ELF-1 (cell line): Measurements from ENCODE around the gene LRRIQ4.

Source experiments
- DNase-seq: peaks from one replicate; pipeline ENCODE4 v3.0.0-alpha.2; 2016; ENCODE audit warnings: low read depth, low spot score

The LRRIQ4 gene

DNA sequence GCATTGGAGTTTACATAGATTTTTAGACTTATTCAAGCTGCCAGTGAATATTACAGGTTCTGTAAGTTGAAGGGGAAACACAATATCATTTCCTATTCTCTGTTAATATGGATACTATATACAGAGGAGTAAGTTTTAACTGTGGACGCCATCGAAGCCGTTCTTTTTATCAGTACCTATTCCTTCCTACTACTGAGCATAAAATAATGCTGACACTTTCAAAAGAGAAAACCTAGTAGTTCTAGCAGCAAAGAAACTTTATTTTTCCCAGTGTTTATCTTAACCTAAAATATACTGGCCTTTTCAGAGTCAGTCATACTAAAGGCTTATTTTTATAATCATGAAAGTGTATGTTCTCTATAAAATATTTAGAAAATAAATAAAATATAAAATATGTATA is 42.8 kb downstream of the LRRIQ4 start:
- no peak for DNase-seq

- DNase-seq = no peak
These were observed 45.1 kb downstream of the LRRIQ4 start for GRCh38 chr3:169857811-169858210.

GRCh38 chr3:169861871-169862270 is 49.2 kb downstream of the LRRIQ4 start:
- DNase-seq = peak; percentile 79

DNA sequence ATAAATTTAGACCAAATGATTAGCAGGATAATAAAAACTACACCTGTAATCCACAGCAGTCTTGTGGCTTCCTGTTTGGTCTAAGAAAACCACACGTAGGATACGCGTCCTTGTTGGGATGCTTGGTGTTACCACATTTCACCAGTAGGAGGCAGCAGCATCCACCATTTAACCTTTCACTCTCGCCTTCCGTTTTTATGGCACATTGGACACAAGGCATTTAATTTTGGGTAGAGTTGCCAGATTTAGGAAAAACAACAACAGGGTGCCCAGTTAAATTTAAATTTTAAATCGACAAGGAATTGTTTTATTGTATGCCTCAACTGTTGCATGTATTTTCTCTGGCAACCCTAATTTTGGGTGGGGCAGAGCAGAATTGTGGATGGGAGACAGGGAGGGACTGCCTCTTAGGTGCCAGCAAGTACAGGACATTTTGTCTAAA is 50.8 kb downstream of the LRRIQ4 start:
- peak; percentile 87 for DNase-seq

DNA sequence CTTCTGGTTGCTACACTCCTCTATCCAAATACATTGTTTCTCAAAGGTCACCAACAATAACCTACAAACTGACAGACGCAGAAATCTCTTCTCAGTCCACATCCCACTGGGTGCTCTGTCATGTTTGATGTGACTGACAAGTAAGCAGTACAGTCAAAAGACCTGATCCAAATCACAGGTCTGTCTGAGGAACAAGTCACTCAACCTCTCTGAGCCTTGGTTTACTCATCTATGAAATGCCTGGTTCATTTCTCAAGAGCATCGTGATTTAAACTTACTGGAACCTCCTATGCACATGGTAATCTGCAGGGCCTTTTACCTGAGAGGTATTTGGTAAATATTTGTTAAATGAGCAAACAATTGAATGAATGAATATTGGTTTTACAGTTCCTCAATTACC is 51.6 kb downstream of the LRRIQ4 start:
- no peak for DNase-seq

- no peak for DNase-seq
These were observed 52.6 kb downstream of the LRRIQ4 start for GRCh38 chr3:169865176-169865767.

DNA sequence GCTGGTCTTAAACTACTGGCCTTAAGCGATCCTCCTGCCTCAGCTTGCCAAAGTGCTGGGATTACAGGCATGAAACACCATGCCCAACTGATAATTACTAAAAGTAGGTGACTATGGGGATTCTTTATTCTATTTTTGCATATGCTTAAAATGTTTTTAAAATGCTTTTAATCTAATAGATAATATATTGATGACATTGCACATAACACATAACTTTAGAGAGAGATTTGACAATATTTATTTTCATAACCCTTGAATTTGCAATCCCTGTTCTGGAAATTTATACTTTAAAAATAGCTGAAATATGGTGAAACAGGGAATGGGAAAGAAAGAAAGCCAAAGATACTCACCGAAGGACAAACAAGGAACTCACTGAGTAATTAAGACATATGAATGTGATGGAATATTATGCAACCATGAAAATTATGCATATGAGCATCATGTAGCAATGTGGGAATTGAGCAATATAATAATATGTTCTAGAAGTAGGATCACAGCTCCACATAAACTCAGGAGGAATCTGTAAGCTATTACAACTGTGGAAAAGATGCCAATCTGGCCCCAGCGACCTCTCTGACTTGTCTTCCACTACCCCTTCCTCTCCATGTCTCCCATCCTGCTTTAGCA is 55.0 kb downstream of the LRRIQ4 start:
- no peak for DNase-seq

- DNase-seq = no peak
These were observed 55.7 kb downstream of the LRRIQ4 start for GRCh38 chr3:169868369-169868768.

GRCh38 chr3:169869484-169870220 is 57.0 kb downstream of the LRRIQ4 start, which contains the start of gene LRRC31:
TSS of gene LRRC31 (minus strand) at chr3:169869935. CDS start at chr3:169869807, 128 bp downstream.
- DNase-seq = no peak

DNA sequence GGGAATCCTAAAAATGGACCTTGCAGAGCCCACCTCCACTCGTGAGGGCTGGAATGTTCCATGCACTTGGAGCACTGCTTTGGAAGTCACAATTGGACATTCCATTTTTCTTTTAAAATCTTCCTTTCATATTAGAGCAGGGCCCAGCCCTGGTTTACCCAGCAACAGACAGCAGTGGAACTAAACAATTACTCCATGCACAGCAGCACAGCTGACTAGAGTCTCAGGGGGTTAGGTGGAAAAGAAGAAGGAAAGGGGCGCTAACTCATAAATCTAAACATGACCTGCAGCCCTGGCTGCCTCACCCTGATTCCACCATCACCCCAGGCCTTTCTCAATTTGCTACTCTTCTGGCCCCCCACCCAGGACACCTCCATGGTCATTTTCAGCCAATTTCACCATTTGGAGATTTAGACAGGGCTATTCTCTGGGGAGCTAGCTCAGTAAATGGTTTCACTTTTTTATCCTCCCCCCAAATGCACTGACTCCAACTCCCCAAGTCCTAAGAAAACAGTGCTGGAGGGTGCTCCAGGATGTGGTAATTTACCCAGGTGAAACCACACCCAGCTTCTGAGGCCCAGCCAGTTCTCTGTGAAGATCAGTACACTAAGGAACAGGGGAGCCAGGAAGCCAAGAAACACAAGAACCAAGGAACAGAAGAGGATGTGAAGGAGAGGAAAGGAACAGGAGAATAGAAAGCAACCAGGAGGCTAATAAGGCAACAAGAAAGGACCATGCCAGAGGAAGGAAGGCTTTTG is 58.6 kb downstream of the LRRIQ4 start:
- DNase-seq = no peak

DNA sequence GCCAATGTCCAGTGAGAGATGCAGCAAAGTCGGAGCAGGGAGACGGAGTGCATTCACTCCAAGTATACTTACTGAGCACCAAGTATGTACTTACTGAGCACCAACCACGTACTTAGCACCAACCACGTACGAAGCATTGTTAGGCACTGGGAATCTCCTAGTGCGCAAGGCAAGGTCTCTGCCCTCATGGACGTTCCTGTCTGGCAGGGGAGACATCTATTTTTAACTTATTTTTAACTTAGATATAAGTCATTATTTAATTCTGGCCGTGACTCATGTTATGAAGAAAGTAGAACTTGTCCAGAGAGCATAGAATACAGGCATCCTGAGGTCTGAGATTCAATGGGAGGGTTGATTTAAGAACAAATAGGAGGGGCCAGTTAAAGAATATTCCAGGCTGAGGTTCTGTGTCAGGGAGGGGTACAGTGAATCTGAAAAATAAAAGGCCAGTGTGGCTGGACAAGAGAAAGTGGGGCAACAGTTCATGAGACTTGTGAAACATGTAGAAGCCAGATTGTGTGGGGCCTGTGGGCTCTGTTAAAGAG is 66.4 kb downstream of the LRRIQ4 start:
- DNase-seq = no peak

DNA sequence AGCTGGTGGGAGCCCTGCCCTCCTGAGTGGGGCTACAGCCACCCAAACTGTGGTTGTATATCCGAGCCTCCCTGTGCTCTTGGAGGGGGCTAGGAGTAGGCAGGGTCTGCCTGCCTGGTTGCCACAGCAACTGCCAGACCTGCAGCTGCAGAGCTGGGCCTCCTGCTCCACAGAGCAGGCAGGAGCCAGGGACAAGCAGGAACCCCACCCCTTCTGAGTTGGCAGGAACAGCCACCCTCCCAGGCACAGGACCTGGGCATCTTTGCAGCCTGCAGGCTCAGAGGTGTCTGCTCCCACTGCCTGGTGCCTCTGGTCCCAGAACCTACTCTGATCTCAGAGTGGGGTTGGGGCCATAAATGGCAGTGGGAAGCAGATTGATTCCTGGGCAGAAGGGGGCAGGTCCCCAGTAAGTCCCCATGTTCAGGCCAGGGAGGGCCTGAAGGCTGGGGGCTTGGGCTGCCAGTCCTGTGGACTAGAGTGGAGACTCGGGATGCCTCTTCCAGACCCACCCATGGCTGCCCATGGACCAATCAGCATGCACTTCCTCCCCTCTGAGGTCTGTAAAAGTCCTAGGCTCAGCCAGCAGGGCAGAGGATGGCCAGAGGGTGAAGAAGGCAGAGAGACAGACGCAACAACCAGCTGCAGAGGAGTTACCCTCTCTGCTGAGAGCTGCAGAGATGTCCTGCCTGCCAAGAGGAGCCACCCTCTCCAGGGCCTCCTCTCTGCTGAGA is 67.3 kb downstream of the LRRIQ4 start:
- DNase-seq = no peak

DNA sequence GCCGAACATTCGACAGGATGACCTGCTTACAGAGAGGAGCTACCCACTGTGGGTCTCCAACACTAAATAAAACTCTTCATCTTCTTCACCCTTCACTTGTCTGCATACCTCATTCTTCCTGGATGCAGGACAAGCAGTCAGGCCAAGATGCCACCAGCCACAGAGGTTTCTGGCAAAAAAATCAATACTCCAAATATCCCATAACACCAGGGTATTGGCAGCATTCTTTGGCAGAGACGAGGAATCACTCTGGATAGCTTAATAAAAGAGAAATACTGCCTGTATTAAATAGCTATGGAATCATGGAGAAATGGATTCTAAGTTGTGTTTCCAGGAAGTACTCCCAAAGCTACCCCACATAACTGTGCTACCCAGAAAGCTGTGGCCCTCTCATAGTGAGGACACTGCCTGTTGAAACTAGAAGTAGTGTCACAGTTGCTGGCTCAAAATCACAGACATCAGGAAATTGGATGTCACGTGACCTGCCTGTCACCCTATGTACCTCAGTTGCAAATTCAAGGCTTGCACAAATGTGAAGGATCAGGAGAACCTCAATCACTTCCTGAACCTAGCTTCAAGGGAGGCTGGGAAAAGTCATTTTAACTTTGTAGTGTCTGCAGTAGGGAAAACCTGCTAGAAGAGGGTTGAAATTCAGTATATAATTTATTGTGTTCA is 68.0 kb downstream of the LRRIQ4 start:
- DNase-seq = no peak

GRCh38 chr3:169886671-169887070 is 74.0 kb downstream of the LRRIQ4 start:
- DNase-seq = no peak
